RCC 7860 (cell line): ENCODE measurements around the gene BEX3.

Source experiments
- DNase-seq: peaks from one replicate; pipeline ENCODE4 v3.0.0-alpha.2; 2015; ENCODE audit warnings: low spot score
- FAIRE-seq: peaks from 2 replicates; lab custom pipeline; 2012; peaks lifted over from hg19 to GRCh38; lab: Jason Lieb, UNC

The BEX3 gene

DNA sequence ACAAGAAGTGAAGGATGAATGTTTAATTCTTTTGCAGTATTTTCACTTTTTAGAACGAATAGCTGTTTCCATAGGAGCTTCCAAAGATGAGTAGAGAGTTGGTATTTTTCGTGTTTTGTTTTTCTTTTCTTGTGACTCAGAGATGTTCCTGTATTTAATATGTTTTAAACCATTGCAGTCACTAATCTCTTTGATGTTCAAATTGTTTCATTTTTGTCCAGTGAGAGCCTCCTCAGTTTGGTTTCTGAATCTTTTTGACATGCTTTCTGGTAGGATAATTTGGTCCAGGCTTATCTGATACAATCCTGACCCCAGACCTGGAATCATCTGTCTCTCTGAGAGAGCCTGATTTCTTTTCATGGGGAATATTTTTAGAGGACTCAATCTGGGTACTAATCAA lies 41.6 kb downstream of the BEX3 start:
- FAIRE-seq, result no peak
- DNase-seq, result no peak

DNA sequence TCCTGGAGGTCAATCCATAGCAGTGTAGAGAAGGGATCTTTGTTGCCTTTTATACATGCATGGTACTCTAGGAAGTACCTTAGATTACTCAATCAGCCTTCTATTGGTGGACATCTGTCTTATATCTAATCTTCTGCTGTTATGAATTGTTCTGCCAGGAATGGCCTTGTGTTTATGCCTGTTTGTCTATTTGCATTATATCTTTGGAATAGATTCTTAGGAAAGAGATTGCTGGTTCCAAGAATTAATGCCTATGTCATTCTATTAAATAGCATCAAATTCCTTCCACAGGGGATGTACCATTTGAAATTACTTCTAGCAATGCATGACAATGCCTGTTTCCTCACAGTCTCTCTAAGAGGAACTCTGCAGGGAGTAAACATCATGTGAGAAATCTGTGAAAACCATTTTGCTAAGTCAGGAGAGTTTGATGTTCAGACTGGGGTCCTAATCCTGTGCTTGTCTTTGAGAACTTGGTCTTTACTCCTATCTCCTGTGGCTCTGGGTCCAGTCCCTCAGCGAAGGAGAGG lies 42.5 kb downstream of the BEX3 start:
- DNase-seq (no peak), FAIRE-seq (no peak)

DNA sequence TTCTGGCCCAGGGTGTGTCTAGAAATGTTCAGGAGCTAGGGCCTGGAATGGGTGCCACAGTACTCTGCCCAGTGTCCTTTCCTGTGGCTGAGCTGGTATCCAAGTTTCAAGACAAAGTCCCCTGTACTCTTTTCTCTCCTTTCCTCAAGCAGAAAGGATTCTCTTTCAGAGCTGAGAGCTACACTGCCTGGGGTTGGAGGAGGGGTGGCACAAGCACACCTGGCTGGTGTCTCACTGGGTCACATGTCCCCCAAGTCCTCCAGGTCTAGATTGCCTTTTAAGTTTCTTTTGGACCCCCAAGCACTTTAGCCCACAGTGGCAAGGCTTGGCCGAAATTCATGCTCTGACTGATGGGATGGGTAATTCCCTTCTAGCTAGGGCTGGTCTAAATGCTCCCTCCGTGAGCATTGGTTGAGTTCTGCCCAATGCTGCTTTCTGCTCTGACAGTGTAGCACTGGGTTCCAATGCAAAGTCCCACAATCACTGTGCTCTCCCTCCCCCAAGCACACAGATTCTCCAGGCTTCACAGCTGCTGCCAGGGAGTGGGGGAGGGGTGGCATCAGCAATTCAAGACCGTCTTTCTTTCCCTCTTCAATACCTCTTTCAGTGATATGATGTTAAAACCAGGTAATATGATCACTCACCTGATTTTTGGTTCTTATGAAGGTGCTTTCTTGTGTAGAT lies 47.8 kb downstream of the BEX3 start:
- DNase-seq (no peak), FAIRE-seq (no peak)
